ENCODE data around the gene HSPA1B.

Gene HSPA1B

GRCh38 chr6:31861150-31861549, 33.6 kb downstream of the HSPA1B start:
- TF ChIP-seq CREB1 (IDR thresholded peaks at IDR 0.05; ENCODE audit: low read depth) (no peak), USF1 (IDR thresholded peaks at IDR 0.05) (no peak), EGR1 (IDR thresholded peaks at IDR 0.05) (no peak)

- TF ChIP-seq TAF1 (IDR thresholded peaks at IDR 0.05; ENCODE audit: low read depth) (no peak), CEBPB (IDR thresholded peaks at IDR 0.05) (no peak), FOXM1 (IDR thresholded peaks at IDR 0.05; ENCODE audit: borderline replicate concordance, low read depth) (no peak), MAX (IDR thresholded peaks at IDR 0.05) (no peak), NFIC (IDR thresholded peaks at IDR 0.05) (no peak), ZBTB7A (IDR thresholded peaks at IDR 0.05; ENCODE audit: low read depth) (no peak), YY1 (IDR thresholded peaks at IDR 0.05; ENCODE audit: low read depth) (no peak), REST (IDR thresholded peaks at IDR 0.05; ENCODE audit: low read depth) (no peak), RAD21 (IDR thresholded peaks at IDR 0.05; ENCODE audit: low read depth) (no peak), TEAD4 (IDR thresholded peaks at IDR 0.05) (no peak), CREB1 (IDR thresholded peaks at IDR 0.05; ENCODE audit: low read depth) (no peak), USF1 (IDR thresholded peaks at IDR 0.05) (no peak), EGR1 (IDR thresholded peaks at IDR 0.05) (no peak), TCF12 (IDR thresholded peaks at IDR 0.05; ENCODE audit: low read depth) (no peak), EP300 (IDR thresholded peaks at IDR 0.05; ENCODE audit: borderline replicate concordance) (no peak)
Measured at GRCh38 chr6:31861919-31862343, 34.4 kb downstream of the HSPA1B start.

GRCh38 chr6:31862344-31863235, 35.1 kb downstream of the HSPA1B start, which contains the start of gene NEU1:
Gene NEU1, minus strand, starts transcription at chr6:31862821. Its CDS starts 45 bp downstream, at chr6:31862776.
- TF ChIP-seq TAF1 (IDR thresholded peaks at IDR 0.05; ENCODE audit: low read depth) (peak; percentile 67), MAX (IDR thresholded peaks at IDR 0.05) (peak; percentile 58), YY1 (IDR thresholded peaks at IDR 0.05; ENCODE audit: low read depth) (no peak), EP300 (IDR thresholded peaks at IDR 0.05; ENCODE audit: borderline replicate concordance) (no peak), TCF12 (IDR thresholded peaks at IDR 0.05; ENCODE audit: low read depth) (peak; percentile 60; the same call in 1 of the 2 replicates), CREB1 (IDR thresholded peaks at IDR 0.05; ENCODE audit: low read depth) (peak; percentile 71), USF1 (IDR thresholded peaks at IDR 0.05) (peak; percentile 98)

- TF ChIP-seq EP300 (IDR thresholded peaks at IDR 0.05; ENCODE audit: borderline replicate concordance) (no peak), REST (IDR thresholded peaks at IDR 0.05; ENCODE audit: low read depth) (no peak), TCF12 (IDR thresholded peaks at IDR 0.05; ENCODE audit: low read depth) (no peak), YY1 (IDR thresholded peaks at IDR 0.05; ENCODE audit: low read depth) (no peak), TAF1 (IDR thresholded peaks at IDR 0.05; ENCODE audit: low read depth) (no peak), EGR1 (IDR thresholded peaks at IDR 0.05) (no peak), MAX (IDR thresholded peaks at IDR 0.05) (no peak), RAD21 (IDR thresholded peaks at IDR 0.05; ENCODE audit: low read depth) (no peak), NFIC (IDR thresholded peaks at IDR 0.05) (no peak), CEBPB (IDR thresholded peaks at IDR 0.05) (no peak), TEAD4 (IDR thresholded peaks at IDR 0.05) (no peak), ZBTB7A (IDR thresholded peaks at IDR 0.05; ENCODE audit: low read depth) (no peak), USF1 (IDR thresholded peaks at IDR 0.05) (no peak), FOXM1 (IDR thresholded peaks at IDR 0.05; ENCODE audit: borderline replicate concordance, low read depth) (no peak), CREB1 (IDR thresholded peaks at IDR 0.05; ENCODE audit: low read depth) (no peak)
Measured at GRCh38 chr6:31864818-31865204, 37.3 kb downstream of the HSPA1B start.

Data from Ishikawa (cell line).